ENCODE results near the gene DFFA. TPM values are rescaled to one million over a fixed set of nuclear protein-coding genes. Genes with fewer than 3 reads are reported as not detected.

The DFFA gene
- total RNA-seq, 2 donors from 2014 or later, result 100 to 105 TPM

DNA sequence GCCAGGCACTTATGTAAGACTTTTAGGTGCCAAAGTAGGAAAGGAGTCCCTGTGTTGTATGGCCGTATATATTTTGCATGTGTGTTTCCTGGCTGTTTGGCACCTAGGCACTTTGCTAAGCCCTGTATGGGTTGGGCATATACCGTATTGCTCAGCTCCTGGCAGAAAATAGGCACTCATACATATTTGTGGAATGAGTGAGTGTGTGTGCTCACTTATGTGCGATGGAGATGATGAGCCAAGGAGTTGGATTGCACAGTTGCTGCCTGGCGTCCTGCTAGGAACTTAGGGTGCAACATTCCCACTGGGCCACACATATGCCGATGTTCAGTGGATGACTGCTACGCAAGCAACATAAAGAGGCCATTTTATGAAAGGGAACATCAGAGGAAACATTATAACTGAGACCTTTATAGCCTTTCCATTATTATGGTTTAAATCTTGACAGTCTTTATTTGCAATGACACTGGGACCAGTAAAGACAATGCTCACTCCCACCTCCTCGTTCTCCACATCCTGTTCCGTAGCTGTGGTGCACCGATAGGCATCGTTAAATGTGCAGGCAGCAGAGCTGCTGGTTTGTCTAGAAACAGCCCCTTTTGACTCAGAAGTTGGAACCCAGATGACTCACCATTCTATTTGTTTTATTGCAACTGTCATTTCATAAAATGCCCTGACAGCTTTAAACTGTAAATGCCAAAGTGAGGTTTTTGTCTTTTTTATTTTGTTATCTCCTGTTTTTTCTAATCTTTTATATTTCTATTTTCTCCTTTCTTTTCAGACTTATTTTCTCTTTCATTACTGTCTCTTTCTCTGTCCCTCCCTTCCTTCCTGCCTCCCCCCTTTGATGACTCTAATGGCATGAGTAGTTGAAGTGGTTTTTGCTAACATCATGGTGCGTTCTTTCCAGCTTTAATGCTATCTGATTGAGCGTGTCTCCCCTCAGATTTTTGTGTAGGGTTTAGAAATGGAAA lies 38.5 kb upstream of the DFFA start:
- Histone ChIP-seq H3K36me3 (ENCODE audit: control insufficient read depth, insufficient read depth, low read length) (no peaks in the 10 kb centered on the region), H3K27me3 (ENCODE audit: control insufficient read depth, insufficient read depth, low read length, poor library complexity, severe bottlenecking) (no peaks in the 10 kb centered on the region), H3K9me3 (ENCODE audit: control insufficient read depth, low read length) (no peaks in the 10 kb centered on the region), H3K27ac (ENCODE audit: low read depth, low read length) (no peak overlapping the region), H3K4me3 (ENCODE audit: low read length) (no peak overlapping the region), H3K9ac (ENCODE audit: extremely low read depth, low read length, poor library complexity, severe bottlenecking) (no peak overlapping the region), H3K4me1 (ENCODE audit: control insufficient read depth, insufficient read depth, low read length) (peaks cover 13% of the 10 kb centered on the region)
- TF ChIP-seq, protein P1, sequence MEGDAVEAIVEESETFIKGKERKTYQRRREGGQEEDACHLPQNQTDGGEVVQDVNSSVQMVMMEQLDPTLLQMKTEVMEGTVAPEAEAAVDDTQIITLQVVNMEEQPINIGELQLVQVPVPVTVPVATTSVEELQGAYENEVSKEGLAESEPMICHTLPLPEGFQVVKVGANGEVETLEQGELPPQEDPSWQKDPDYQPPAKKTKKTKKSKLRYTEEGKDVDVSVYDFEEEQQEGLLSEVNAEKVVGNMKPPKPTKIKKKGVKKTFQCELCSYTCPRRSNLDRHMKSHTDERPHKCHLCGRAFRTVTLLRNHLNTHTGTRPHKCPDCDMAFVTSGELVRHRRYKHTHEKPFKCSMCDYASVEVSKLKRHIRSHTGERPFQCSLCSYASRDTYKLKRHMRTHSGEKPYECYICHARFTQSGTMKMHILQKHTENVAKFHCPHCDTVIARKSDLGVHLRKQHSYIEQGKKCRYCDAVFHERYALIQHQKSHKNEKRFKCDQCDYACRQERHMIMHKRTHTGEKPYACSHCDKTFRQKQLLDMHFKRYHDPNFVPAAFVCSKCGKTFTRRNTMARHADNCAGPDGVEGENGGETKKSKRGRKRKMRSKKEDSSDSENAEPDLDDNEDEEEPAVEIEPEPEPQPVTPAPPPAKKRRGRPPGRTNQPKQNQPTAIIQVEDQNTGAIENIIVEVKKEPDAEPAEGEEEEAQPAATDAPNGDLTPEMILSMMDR (conservative IDR thresholded peaks at IDR 0.05), result no peak
- Mint-ChIP-seq H3K27ac (peak overlapping the region; percentile 78), H3K27me3 (ENCODE audit: insufficient read depth) (no peaks in the 10 kb centered on the region), H3K36me3 (ENCODE audit: low read depth) (peaks cover 2% of the 10 kb centered on the region), H3K9me3 (no peaks in the 10 kb centered on the region), H3K4me3 (no peak overlapping the region), H3K4me1 (peaks cover 31% of the 10 kb centered on the region)
- DNase-seq, result peak; percentile 28
- WGBS, 2 experiments (ENCODE audit: insufficient coverage in 1 of 2, insufficient read length in 1 of 2), result 84 to 88% methylated on average over 10 to 12 of the region's 12 CpGs

DNA sequence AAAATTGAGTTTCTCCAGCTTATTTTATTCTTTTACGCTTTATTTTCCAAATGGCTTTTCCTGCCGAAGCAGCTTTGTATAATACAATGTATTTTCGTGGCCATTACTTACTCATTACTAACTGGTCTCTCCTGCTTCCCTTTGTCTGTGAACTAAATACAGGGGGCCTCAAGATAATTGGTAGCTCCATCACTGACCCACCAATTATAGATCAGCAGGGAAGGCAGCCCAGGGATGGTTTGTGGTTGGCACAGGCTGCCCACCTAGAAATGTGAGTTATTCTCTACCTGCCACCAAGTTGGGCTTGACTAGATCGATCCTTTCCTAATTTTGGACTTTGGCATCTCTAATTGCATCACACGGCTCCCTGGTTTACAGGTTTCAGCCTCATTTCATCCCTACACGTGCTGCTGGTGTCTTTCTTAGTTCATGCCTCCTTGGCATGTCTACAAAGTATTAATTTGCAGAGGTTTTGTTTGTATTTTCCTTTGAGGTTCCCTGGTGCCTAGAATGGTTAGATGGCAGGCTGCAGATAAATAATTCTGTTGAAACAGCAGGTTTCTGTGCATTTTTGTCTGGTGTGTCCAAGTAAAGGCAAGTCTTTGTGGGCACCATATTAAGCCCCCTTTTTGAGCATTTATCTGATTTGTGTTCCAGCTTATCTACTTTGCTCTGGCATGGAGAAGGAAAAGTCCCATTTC lies 37.6 kb upstream of the DFFA start:
- H3K4me3 ChIP-seq (ENCODE audit: low read length), result no peak overlapping the region
- H3K9me3 ChIP-seq (ENCODE audit: control insufficient read depth, low read length), result no peaks in the 10 kb centered on the region
- peaks cover 31% of the 10 kb centered on the region for H3K4me1 Mint-ChIP-seq
- H3K27me3 Mint-ChIP-seq (ENCODE audit: insufficient read depth), result no peaks in the 10 kb centered on the region
- H3K36me3 ChIP-seq (ENCODE audit: control insufficient read depth, insufficient read depth, low read length), result no peaks in the 10 kb centered on the region
- DNase-seq, result peak; percentile 17
- H3K9me3 Mint-ChIP-seq, result no peaks in the 10 kb centered on the region
- 91 to 97% methylated on average over 2 to 6 of the region's 6 CpGs for WGBS, 2 experiments (ENCODE audit: insufficient coverage in 1 of 2, insufficient read length in 1 of 2)
- TF ChIP-seq, protein P1 (conservative IDR thresholded peaks at IDR 0.05), result no peak
- H3K27ac Mint-ChIP-seq, result peak overlapping the region; percentile 28
- peaks cover 13% of the 10 kb centered on the region for H3K4me1 ChIP-seq (ENCODE audit: control insufficient read depth, insufficient read depth, low read length)
- H3K4me3 Mint-ChIP-seq, result no peak overlapping the region
- H3K27me3 ChIP-seq (ENCODE audit: control insufficient read depth, insufficient read depth, low read length, poor library complexity, severe bottlenecking), result no peaks in the 10 kb centered on the region
- H3K36me3 Mint-ChIP-seq (ENCODE audit: low read depth), result peaks cover 2% of the 10 kb centered on the region
- no peak overlapping the region for H3K9ac ChIP-seq (ENCODE audit: extremely low read depth, low read length, poor library complexity, severe bottlenecking)
- H3K27ac ChIP-seq (ENCODE audit: low read depth, low read length), result no peak overlapping the region

DNA sequence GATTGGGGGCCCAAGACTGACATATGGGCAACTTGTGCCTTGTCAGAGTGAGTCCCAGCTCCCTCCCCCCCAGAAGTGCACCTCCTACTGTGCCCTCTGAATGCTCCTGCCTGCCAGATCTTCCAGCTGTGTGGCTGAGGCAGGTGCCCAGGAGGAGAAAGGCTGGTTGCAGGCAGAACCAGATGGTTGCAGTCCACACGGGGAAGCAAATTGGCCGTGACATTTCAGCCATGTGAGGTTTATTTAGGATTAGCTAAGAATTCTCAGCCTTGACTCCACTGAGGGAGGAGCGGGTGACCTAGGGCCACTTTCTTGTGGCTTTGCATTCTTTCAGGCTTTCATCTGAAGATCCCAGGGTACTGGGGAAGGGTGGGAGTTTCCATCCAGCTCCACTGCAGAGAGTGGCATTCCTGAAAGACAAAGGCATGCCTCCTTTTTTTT lies 36.2 kb upstream of the DFFA start:
- no peaks in the 10 kb centered on the region for H3K27me3 Mint-ChIP-seq (ENCODE audit: insufficient read depth)
- H3K36me3 ChIP-seq (ENCODE audit: control insufficient read depth, insufficient read depth, low read length), result no peaks in the 10 kb centered on the region
- no peaks in the 10 kb centered on the region for H3K27me3 ChIP-seq (ENCODE audit: control insufficient read depth, insufficient read depth, low read length, poor library complexity, severe bottlenecking)
- H3K9me3 Mint-ChIP-seq, result no peaks in the 10 kb centered on the region
- no peak overlapping the region for H3K4me3 ChIP-seq (ENCODE audit: low read length)
- 35 to 59% methylated on average over 2 to 3 of the region's 3 CpGs for WGBS, 2 experiments (ENCODE audit: insufficient coverage in 1 of 2, insufficient read length in 1 of 2)
- peaks cover 11% of the 10 kb centered on the region for H3K4me1 ChIP-seq (ENCODE audit: control insufficient read depth, insufficient read depth, low read length)
- peaks cover 2% of the 10 kb centered on the region for H3K36me3 Mint-ChIP-seq (ENCODE audit: low read depth)
- H3K4me1 Mint-ChIP-seq, result peaks cover 20% of the 10 kb centered on the region
- H3K27ac Mint-ChIP-seq, result peak overlapping the region; percentile 90
- peak; percentile 79 for DNase-seq
- H3K9me3 ChIP-seq (ENCODE audit: control insufficient read depth, low read length), result no peaks in the 10 kb centered on the region
- peak overlapping the region; percentile 71 for H3K27ac ChIP-seq (ENCODE audit: low read depth, low read length)
- TF ChIP-seq, protein P1 (conservative IDR thresholded peaks at IDR 0.05), result no peak
- no peak overlapping the region for H3K9ac ChIP-seq (ENCODE audit: extremely low read depth, low read length, poor library complexity, severe bottlenecking)
- H3K4me3 Mint-ChIP-seq, result no peak overlapping the region
